ENCODE data around the gene HS6ST2.

DNA sequence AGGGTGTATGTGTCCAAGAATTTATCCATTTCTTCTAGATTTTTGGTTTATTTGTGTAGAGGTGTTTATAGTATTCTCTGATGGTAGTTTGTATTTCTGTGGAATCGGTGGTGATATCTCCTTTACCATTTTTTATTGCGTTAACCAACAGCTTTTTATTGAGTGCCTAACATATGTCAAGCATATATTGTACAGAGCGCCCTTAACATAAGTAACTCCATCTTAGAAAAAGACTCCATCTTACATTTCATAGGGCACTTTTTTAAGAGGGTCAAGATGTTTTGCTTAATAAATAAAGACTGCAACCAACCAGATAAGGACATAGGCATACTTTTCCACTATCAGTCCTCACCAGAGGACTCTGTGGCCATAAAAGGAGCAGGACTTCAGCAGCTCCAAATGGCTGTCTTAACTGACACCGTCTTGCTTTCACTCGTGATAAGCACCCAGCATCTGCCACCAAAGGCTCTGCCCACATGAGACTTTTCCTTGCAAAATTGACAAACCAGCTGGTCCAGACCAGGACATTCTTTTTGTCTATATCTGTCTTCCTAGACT lies 75.0 kb downstream of the HS6ST2 start:
- TF ChIP-seq, protein P1, sequence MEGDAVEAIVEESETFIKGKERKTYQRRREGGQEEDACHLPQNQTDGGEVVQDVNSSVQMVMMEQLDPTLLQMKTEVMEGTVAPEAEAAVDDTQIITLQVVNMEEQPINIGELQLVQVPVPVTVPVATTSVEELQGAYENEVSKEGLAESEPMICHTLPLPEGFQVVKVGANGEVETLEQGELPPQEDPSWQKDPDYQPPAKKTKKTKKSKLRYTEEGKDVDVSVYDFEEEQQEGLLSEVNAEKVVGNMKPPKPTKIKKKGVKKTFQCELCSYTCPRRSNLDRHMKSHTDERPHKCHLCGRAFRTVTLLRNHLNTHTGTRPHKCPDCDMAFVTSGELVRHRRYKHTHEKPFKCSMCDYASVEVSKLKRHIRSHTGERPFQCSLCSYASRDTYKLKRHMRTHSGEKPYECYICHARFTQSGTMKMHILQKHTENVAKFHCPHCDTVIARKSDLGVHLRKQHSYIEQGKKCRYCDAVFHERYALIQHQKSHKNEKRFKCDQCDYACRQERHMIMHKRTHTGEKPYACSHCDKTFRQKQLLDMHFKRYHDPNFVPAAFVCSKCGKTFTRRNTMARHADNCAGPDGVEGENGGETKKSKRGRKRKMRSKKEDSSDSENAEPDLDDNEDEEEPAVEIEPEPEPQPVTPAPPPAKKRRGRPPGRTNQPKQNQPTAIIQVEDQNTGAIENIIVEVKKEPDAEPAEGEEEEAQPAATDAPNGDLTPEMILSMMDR (IDR thresholded peaks at IDR 0.05; ENCODE audit: borderline replicate concordance, extremely low read depth, low read length, poor library complexity, severe bottlenecking), result no peak
- TF ChIP-seq EZH2 (IDR thresholded peaks at IDR 0.05; ENCODE audit: borderline replicate concordance, low read depth, low read length, severe bottlenecking), result no peak
